MM.1S (cell line): ENCODE measurements around the gene BMP4.

Experiments
- DNase-seq: peaks from one replicate; pipeline ENCODE4 v3.0.0-alpha.2; 2015
- H2AFZ ChIP-seq: fragments of 300-600 bp; sonication (generic); 2 replicates; pipeline ENCODE4 v1.6.0; 2016; ENCODE audit warnings: antibody characterized with exemption, low read length
- H3F3A ChIP-seq: fragments of 300-600 bp; sonication (generic); 2 replicates; pipeline ENCODE4 v1.6.1; 2016; ENCODE audit warnings: mild to moderate bottlenecking, antibody characterized with exemption, low read length, moderate library complexity, mixed read lengths; ENCODE audit not compliant: insufficient read depth
- H3K27ac ChIP-seq: fragments of 300-600 bp; sonication (generic); 2 replicates; pipeline ENCODE4 v1.5.1; 2016; ENCODE audit warnings: mild to moderate bottlenecking, low read length
- H3K27me3 ChIP-seq: fragments of 300-600 bp; sonication (generic); replicated peaks from 2 replicates; pipeline ENCODE4 v1.6.0; 2016; ENCODE audit warnings: low read length; ENCODE audit not compliant: insufficient read depth
- H3K36me3 ChIP-seq: fragments of 300-600 bp; sonication (generic); replicated peaks from 2 replicates; pipeline ENCODE4 v1.6.1; 2016; ENCODE audit warnings: mild to moderate bottlenecking, low read length, mixed read lengths; ENCODE audit not compliant: insufficient read depth
- H3K4me1 ChIP-seq: fragments of 300-600 bp; sonication (generic); 2 replicates; pipeline ENCODE4 v1.6.1; 2016; ENCODE audit warnings: low read length, mixed read lengths
- H3K4me2 ChIP-seq: fragments of 300-600 bp; sonication (generic); 2 replicates; pipeline ENCODE4 v1.6.0; 2016; ENCODE audit warnings: low read depth, low read length
- H3K4me3 ChIP-seq: fragments of 300-600 bp; sonication (generic); 2 replicates; pipeline ENCODE4 v1.5.1; 2016; ENCODE audit warnings: low read length, mixed read lengths
- H3K79me2 ChIP-seq: fragments of 300-600 bp; sonication (generic); 2 replicates; pipeline ENCODE4 v1.6.1; 2016; ENCODE audit warnings: mixed run types, low read length, mixed read lengths
- H3K9ac ChIP-seq: fragments of 300-600 bp; sonication (generic); 2 replicates; pipeline ENCODE4 v1.6.1; 2016; ENCODE audit warnings: low read length, mixed read lengths
- H3K9me2 ChIP-seq: fragments of 300-600 bp; sonication (generic); replicated peaks from 2 replicates; pipeline ENCODE4 v1.6.1; 2016; ENCODE audit warnings: mild to moderate bottlenecking, low read length, mixed read lengths; ENCODE audit not compliant: insufficient read depth
- H3K9me3 ChIP-seq: fragments of 300-600 bp; sonication (generic); replicated peaks from 2 replicates; pipeline ENCODE4 v1.6.1; 2016; ENCODE audit warnings: mild to moderate bottlenecking, low read length, mixed read lengths; ENCODE audit not compliant: insufficient read depth
- H4K20me1 ChIP-seq: fragments of 300-600 bp; sonication (generic); 2 replicates; pipeline ENCODE4 v1.6.1; 2016; ENCODE audit warnings: mild to moderate bottlenecking, low read length, moderate library complexity, mixed read lengths; ENCODE audit not compliant: insufficient read depth
- EZH2 ChIP-seq: fragments of 300-600 bp; sonication (generic); optimal IDR thresholded peaks from 2 replicates; pipeline ENCODE3; 2017; ENCODE audit warnings: low read depth, mild to moderate bottlenecking, antibody characterized with exemption, low read length, mixed read lengths
- EZH2phosphoT487 ChIP-seq: fragments of 300-600 bp; sonication (generic); IDR thresholded peaks from 2 replicates; pipeline ENCODE4 v1.6.1; 2018; ENCODE audit warnings: antibody characterized with exemption, low read length
- TF ChIP-seq, protein P1 (sequence below): fragments of 300-600 bp; sonication (generic); IDR thresholded peaks from 2 replicates; pipeline ENCODE4 v1.5.1; 2016; ENCODE audit warnings: antibody characterized with exemption, low read length, mixed read lengths

BMP4 gene

DNA sequence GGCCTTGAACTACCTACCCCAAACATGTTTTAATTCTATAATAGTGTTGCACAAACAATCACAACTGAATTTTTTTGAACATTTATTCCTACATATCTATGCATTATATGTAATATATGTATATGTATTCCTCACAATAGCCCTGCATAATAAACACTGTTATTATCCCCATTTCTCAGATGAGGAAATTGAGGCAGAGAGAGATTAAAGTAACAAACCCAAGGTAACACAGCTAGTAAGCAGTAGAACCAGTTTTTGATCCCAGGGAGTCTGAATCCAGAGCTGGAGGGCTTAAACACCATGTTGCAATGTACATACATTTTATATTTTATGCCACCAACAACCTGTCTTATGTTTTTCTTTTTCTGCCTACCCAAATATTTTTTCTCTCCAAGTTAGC lies 26.5 kb upstream of the BMP4 start:
- H3F3A ChIP-seq, result no peaks in the 10 kb centered on the region
- no peaks in the 10 kb centered on the region for H3K9me3 ChIP-seq
- no peak overlapping the region for H3K4me3 ChIP-seq
- no peaks in the 10 kb centered on the region for H3K27me3 ChIP-seq
- no peaks in the 10 kb centered on the region for H4K20me1 ChIP-seq
- no peak overlapping the region for H3K27ac ChIP-seq
- no peak overlapping the region for H3K9ac ChIP-seq
- H3K4me2 ChIP-seq, result no peak overlapping the region
- H3K36me3 ChIP-seq, result no peaks in the 10 kb centered on the region
- TF ChIP-seq EZH2, result no peak
- TF ChIP-seq, protein P1, sequence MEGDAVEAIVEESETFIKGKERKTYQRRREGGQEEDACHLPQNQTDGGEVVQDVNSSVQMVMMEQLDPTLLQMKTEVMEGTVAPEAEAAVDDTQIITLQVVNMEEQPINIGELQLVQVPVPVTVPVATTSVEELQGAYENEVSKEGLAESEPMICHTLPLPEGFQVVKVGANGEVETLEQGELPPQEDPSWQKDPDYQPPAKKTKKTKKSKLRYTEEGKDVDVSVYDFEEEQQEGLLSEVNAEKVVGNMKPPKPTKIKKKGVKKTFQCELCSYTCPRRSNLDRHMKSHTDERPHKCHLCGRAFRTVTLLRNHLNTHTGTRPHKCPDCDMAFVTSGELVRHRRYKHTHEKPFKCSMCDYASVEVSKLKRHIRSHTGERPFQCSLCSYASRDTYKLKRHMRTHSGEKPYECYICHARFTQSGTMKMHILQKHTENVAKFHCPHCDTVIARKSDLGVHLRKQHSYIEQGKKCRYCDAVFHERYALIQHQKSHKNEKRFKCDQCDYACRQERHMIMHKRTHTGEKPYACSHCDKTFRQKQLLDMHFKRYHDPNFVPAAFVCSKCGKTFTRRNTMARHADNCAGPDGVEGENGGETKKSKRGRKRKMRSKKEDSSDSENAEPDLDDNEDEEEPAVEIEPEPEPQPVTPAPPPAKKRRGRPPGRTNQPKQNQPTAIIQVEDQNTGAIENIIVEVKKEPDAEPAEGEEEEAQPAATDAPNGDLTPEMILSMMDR, result no peak
- no peak for TF ChIP-seq EZH2phosphoT487
- no peaks in the 10 kb centered on the region for H3K79me2 ChIP-seq
- DNase-seq, result no peak
- H3K4me1 ChIP-seq, result no peaks in the 10 kb centered on the region
- H3K9me2 ChIP-seq, result no peaks in the 10 kb centered on the region
- no peak overlapping the region for H2AFZ ChIP-seq

DNA sequence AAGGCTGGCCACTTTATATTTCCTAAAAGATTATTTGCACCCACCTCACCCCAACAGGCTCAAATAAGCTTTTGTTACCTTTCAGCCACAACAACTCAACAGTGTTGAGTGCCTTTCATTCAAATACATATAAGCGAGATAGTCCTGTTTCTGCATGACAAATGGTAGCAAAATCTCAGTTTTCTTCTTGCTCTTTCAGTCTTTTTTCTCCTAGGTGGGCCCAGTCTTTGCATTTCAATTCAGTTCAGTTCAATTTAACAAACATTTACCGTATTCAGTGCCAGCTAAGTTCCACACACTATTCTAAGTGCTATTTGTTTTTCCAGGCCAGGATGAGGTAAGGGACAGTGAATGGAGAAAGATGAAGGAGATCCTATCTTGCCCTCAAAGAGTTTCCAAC lies 25.9 kb upstream of the BMP4 start:
- TF ChIP-seq EZH2, result no peak
- TF ChIP-seq EZH2phosphoT487, result no peak
- TF ChIP-seq, protein P1, result no peak
- Histone ChIP-seq H3K4me2 (no peak overlapping the region), H3K4me1 (no peaks in the 10 kb centered on the region), H3K79me2 (no peaks in the 10 kb centered on the region), H3K9me3 (no peaks in the 10 kb centered on the region), H3K36me3 (no peaks in the 10 kb centered on the region), H4K20me1 (no peaks in the 10 kb centered on the region), H2AFZ (no peak overlapping the region), H3F3A (no peaks in the 10 kb centered on the region), H3K27ac (no peak overlapping the region), H3K9me2 (no peaks in the 10 kb centered on the region), H3K4me3 (no peak overlapping the region), H3K27me3 (no peaks in the 10 kb centered on the region), H3K9ac (no peak overlapping the region)
- DNase-seq, result no peak

DNA sequence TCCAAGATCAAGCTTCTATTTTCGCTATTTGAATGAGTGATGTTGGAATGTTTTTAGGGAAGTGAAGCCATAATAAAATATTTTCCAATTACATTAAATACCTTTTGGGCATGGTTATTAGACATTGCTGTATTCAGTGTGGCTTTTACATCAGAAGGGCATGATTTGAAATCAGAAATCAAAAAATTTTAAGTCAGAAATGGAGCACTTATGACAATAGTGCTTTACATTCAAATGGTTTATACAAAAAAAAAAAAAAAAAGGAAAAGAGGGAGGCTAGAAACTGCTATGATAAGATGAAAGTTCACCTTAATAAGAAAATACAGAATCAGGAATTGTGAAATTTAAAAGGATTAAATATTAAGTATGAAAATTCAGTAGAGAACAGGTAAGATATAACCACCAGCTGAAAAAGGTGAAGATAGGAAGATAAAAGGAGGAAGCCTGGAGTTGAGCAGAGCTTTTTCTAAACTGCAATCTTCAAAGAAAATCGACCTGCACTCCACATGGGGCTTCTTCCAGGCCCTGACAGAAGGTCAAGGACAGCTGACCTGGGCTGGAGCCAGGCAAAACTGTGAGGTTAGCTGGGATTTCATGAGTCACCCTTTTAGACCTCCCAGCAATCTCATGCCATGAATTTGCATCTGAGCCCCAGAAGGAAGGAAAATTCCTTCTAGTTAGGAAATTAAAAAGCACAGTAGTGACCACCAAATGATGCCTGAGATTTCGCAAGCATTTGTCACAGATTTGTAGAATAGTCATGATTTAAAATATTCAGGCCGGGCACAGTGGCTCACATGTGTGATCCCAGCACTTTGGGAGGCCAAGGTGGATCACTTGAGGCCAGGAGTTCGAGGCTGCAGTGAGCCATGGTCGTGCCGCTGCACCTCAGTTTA lies 23.4 kb upstream of the BMP4 start:
- Histone ChIP-seq H3K4me2 (no peak overlapping the region), H3K4me1 (no peaks in the 10 kb centered on the region), H3F3A (no peaks in the 10 kb centered on the region), H4K20me1 (no peaks in the 10 kb centered on the region), H3K27ac (no peak overlapping the region), H3K27me3 (no peaks in the 10 kb centered on the region), H3K9me3 (no peaks in the 10 kb centered on the region), H3K79me2 (no peaks in the 10 kb centered on the region), H3K36me3 (no peaks in the 10 kb centered on the region), H3K9ac (no peak overlapping the region), H3K9me2 (no peaks in the 10 kb centered on the region), H3K4me3 (no peak overlapping the region), H2AFZ (no peak overlapping the region)
- no peak for DNase-seq
- TF ChIP-seq EZH2 (no peak), EZH2phosphoT487 (no peak)
- TF ChIP-seq, protein P1, result no peak
